ENCODE data around the gene C9orf40. TPM values are rescaled to one million over a fixed set of nuclear protein-coding genes. Genes with fewer than 3 reads are reported as not detected.

The C9orf40 gene
- total RNA-seq, 1 experiment from 2014 or later, result 12.8 TPM

- Histone ChIP-seq H4K20me1 (ENCODE audit: insufficient read depth) (no peaks in the 10 kb centered on the region), H3K4me2 (ENCODE audit: low read length) (no peak overlapping the region), H3K9me3 (ENCODE audit: control insufficient read depth in 1 of 2, insufficient read depth in 1 of 2, low read depth in 1 of 2, low read length in 2 of 2) (no peaks in the 10 kb centered on the region), H3K27ac (ENCODE audit: low read depth, low read length) (no peak overlapping the region), H3K9me2 (ENCODE audit: insufficient read depth) (no peaks in the 10 kb centered on the region), H3K36me3 (ENCODE audit: control insufficient read depth in 1 of 2, insufficient read depth in 2 of 2, low read length in 2 of 2) (peaks cover 9 to 10% of the 10 kb centered on the region in 2 experiments; a peak in 2 of 4 replicates), H3K4me3 (replicated peaks in 1 of 2; ENCODE audit: low read depth in 1 of 2, low read length in 2 of 2) (no peak overlapping the region), H3K79me2 (ENCODE audit: insufficient read depth, low read length) (no peaks in the 10 kb centered on the region), H3K4me1 (ENCODE audit: control insufficient read depth in 1 of 2, insufficient read depth in 2 of 2, low read length in 2 of 2) (no peaks in the 10 kb centered on the region), H3K27me3 (ENCODE audit: insufficient read depth, low read length) (no peaks in the 10 kb centered on the region), H2AFZ (ENCODE audit: low read depth, low read length, poor library complexity, severe bottlenecking) (no peak overlapping the region), H3K9ac (ENCODE audit: low read length) (no peak overlapping the region)
- no peak for DNase-seq (ENCODE audit: low read depth, low spot score)
- no TSS peak for BruUV-seq (replicated peaks)
- ChIA-PET POLR2A (no interaction called here), RAD21 (ENCODE audit: low non-redundant PET in 1 of 2, low total read pairs in 2 of 2, uncharacterized antibody in 2 of 2, unreplicated experiment in 2 of 2) (no interaction called here), CTCF (no interaction called here)
- intact Hi-C loops (cut with micrococcal nuclease), result no loop called here
- TF ChIP-seq SIN3A (IDR thresholded peaks at IDR 0.05; ENCODE audit: low read depth), result no peak
- TF ChIP-seq SP1 (IDR thresholded peaks at IDR 0.05; ENCODE audit: low read depth), result no peak
- TF ChIP-seq EGR1 (IDR thresholded peaks at IDR 0.05; ENCODE audit: low read depth), result no peak
- no peak for TF ChIP-seq CBX3 (IDR thresholded peaks at IDR 0.05; ENCODE audit: low read depth)
- no peak for TF ChIP-seq POLR2A (IDR thresholded peaks at IDR 0.05; ENCODE audit: borderline replicate concordance, extremely low read depth, insufficient read depth, insufficient read length)
- TF ChIP-seq ZFX (IDR thresholded peaks at IDR 0.05), result no peak
- TF ChIP-seq POLR2AphosphoS5 (IDR thresholded peaks at IDR 0.05; ENCODE audit: low read depth, low read length), result no peak
- TF ChIP-seq RAD21 (IDR thresholded peaks at IDR 0.05; ENCODE audit: low read depth), result no peak
- no peak for TF ChIP-seq ZBTB33 (IDR thresholded peaks at IDR 0.05; ENCODE audit: extremely low read depth, insufficient replicate concordance, low read length)
- no peak for TF ChIP-seq FOSL1 (IDR thresholded peaks at IDR 0.05; ENCODE audit: low read depth)
- no peak for TF ChIP-seq EZH2phosphoT487 (IDR thresholded peaks at IDR 0.05; ENCODE audit: borderline replicate concordance)
- TF ChIP-seq YY1 (IDR thresholded peaks at IDR 0.05; ENCODE audit: extremely low read depth, insufficient replicate concordance, low read depth, low read length), result no peak
- ATAC-seq, result no peak
Measured at GRCh38 chr9:74985041-74985440, 32.3 kb upstream of the C9orf40 start.

Measured in HCT116 (cell line).